ENCODE results near the gene LDLRAD3.

- TF ChIP-seq CTCF (IDR thresholded peaks at IDR 0.05) = no peak
- no peak for TF ChIP-seq POLR2AphosphoS5 (IDR thresholded peaks at IDR 0.05)
- TF ChIP-seq EP300 (IDR thresholded peaks at IDR 0.05) = no peak
- no peak for TF ChIP-seq POLR2A (IDR thresholded peaks at IDR 0.05)
Measured at GRCh38 chr11:36012979-36013378, 69.1 kb downstream of the LDLRAD3 start.

Measured in suprapubic skin (tissue), 4 donors.